GM12873 (cell line): ENCODE results near the gene TBC1D22A.

Experiments
- CTCF ChIP-seq: IDR thresholded peaks from 2 replicates; pipeline ENCODE4 v1.5.1; 2012; ENCODE audit warnings: low read depth, mild to moderate bottlenecking, moderate library complexity, low read length, control low read depth; ENCODE audit not compliant: insufficient read depth; ENCODE audit errors: missing control alignments

The TBC1D22A gene

GRCh38 chr22:47060718-47061117 lies 298.3 kb downstream of the TBC1D22A start:
- TF ChIP-seq CTCF, result no peak

GRCh38 chr22:47061226-47061625 lies 298.8 kb downstream of the TBC1D22A start:
- TF ChIP-seq CTCF, result no peak

DNA sequence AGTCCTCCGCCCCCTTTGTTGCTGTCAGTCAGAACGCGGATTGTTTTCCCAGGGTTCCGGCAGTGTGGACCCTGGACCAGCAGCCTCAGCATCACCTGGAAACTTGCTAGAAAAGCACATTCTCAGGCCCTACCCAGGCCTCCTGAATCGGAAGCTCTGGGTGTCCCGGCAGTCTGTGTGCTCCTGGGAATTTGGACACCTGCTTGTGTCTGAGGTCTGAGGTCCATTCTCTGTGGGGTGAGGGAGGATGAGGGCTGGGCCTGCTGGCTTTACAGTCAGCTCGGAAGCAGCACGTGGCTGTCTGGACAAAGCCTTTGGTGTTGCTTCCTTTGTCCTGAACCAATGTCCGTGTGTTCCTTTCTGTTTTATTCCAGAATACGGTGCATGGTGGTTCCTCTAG lies 299.7 kb downstream of the TBC1D22A start:
- no peak for TF ChIP-seq CTCF

GRCh38 chr22:47063071-47063509 lies 300.6 kb downstream of the TBC1D22A start:
- TF ChIP-seq CTCF, result no peak

DNA sequence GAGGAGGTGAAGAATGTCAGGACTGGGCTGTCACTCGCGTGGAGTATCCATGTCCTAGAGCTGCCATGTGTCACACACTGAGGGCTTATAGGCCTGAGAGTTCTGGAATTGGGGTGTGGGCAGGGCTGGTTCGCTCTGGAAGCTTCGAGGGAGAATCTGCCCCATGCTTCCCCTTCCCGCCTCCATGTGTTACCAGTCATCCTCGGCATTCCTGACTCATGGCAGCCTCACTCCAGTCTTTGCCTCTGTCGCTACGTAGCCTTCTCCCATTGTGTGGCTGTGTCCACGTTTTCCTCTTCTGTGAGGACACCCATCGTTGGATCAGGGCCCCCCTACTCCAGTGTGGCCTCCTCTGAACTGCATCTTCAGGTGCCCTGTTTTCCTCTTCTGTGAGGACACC lies 301.2 kb downstream of the TBC1D22A start:
- no peak for TF ChIP-seq CTCF

DNA sequence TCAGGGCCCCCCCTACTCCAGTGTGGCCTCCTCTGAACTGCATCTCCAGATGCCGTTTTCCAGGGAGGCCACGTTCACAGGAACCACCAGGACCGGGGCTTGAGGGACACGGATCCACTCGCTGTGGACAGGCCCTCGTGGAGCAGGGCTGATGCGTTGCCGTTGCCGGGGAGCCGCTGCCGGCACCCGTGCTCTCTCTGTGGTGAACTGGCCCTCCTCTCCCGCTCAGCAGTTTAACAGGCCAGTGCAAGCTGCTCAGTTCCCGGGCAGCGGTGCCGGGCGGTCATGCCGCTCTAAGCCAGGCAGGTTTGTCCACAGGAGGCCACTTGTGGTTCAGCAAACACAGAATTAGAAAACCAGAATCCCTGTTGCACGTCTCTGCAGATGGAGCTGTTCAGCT lies 301.6 kb downstream of the TBC1D22A start:
- no peak for TF ChIP-seq CTCF

DNA sequence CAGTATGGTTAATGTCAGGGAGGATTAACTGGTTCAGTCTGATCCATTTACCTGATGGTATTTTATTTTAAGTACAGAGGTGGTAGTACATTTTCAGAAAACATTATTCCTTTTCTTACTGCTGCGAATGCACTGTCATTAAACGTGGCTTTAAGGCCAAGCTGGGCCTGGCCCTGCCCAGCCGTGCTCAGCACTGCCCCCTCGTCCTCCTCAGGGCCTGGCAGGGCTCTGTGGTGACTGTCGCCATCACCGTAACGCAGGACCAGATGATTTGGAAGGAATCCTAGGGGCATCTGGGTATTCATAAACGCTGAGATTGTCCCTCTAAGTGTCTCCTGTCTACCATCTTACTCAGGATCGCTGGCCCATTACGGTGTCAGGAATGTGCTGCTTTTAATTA lies 302.0 kb downstream of the TBC1D22A start:
- no peak for TF ChIP-seq CTCF
